ENCODE measurements around the gene RIMBP3C.
"Not testable (repeated sequence)": the region's sequence is repeated elsewhere in the genome, so short reads cannot be mapped to it uniquely, and the experiment has no call there.

RIMBP3C gene

GRCh38 chr22:21516970-21517764 is 34.1 kb downstream of the RIMBP3C start:
- DNase-seq (ENCODE audit: low read depth) = not testable (repeated sequence)

GRCh38 chr22:21516522-21516921 is 34.7 kb downstream of the RIMBP3C start:
- not testable (repeated sequence) for DNase-seq (ENCODE audit: low read depth)

- not testable (repeated sequence) for DNase-seq (ENCODE audit: low read depth)
Measured at GRCh38 chr22:21515234-21515633, 36.0 kb downstream of the RIMBP3C start.

- DNase-seq (ENCODE audit: low read depth) = not testable (repeated sequence)
Measured at GRCh38 chr22:21514117-21514516, 37.1 kb downstream of the RIMBP3C start.

- DNase-seq (ENCODE audit: low read depth) = not testable (repeated sequence)
Measured at GRCh38 chr22:21512022-21512421, 39.2 kb downstream of the RIMBP3C start.

- DNase-seq (ENCODE audit: low read depth) = not testable (repeated sequence)
Measured at GRCh38 chr22:21510397-21510796, 40.9 kb downstream of the RIMBP3C start.

GRCh38 chr22:21499623-21500506 is 51.4 kb downstream of the RIMBP3C start:
- not testable (repeated sequence) for DNase-seq (ENCODE audit: low read depth)

GRCh38 chr22:21498489-21498888 is 52.8 kb downstream of the RIMBP3C start:
- DNase-seq (ENCODE audit: low read depth) = not testable (repeated sequence)

- DNase-seq (ENCODE audit: low read depth) = not testable (repeated sequence)
Measured at GRCh38 chr22:21497984-21498383, 53.3 kb downstream of the RIMBP3C start.
